Endothelial cell of hepatic sinusoid (primary cell): ENCODE measurements around the gene SEMA6B.

Source experiments
- in situ Hi-C: cut with HindIII; loops from 2 replicates; pipeline ENCODE4 v1.10.0; 2017; ENCODE audit warnings: low sequenced_read_pairs

Gene SEMA6B

DNA sequence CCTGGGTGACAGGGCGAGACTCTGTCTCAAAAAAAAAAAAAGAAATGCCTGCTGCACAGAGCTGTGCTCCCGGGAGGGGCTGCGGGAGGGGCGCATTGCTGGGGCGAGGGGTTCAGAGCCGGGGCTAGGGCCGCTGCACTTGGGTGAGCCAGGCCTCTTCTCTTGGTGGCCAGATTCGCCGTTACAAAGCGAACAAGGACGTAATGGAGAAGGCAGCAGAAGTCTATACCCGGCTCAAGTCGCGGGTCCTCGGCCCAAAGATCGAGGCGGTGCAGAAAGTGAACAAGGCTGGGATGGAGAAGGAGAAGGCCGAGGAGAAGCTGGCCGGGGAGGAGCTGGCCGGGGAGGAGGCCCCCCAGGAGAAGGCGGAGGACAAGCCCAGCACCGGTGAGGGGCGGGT, 60.2 kb downstream of the SEMA6B start:
- in situ Hi-C loops = no loop called here

DNA sequence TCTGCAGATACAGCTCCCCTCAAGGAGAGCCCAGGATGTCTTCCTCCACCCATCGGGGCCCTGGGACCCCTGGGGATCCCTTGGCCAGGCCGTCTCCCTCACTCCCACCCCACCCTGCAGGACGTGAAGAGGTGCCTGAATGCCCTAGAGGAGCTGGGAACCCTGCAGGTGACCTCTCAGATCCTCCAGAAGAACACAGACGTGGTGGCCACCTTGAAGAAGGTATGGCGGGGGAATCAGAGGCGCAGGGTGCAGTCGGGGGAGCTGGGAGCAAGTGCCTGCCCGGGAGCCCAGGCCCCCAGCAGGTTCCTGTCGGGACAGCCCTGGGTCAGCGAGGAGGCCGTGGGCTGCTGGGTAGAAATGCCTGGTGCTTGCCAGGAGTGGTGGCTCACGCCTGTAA, 60.8 kb downstream of the SEMA6B start:
- in situ Hi-C loops = no loop called here

DNA sequence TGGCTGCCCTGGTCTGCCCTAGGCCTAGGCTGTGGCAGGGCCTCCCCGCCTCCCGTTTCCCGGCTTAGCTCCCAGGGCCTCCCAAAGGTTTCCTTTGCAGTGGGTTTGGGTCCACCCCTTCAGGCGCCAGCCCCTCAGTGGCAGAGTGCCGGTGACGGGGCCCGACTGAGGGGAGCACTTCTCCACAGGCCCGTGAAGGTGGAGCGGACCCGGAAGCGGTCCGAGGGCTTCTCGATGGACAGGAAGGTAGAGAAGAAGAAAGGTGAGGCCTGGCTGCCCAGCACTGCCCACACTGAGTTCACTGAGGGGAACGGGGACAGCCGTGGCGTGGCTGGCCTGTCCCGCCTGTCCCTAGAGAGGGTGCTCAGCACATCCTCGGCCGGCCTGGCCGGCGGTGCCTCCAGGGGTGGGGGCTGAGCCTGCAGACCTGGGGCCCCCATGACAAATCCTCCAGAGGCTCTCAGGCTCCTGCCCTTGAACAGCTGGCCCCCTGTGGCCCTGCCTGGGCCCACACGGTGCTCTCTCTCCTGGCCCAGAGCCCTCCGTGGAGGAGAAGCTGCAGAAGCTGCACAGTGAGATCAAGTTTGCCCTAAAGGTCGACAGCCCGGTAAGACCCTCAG, 61.6 kb downstream of the SEMA6B start:
- in situ Hi-C loops = no loop called here

DNA sequence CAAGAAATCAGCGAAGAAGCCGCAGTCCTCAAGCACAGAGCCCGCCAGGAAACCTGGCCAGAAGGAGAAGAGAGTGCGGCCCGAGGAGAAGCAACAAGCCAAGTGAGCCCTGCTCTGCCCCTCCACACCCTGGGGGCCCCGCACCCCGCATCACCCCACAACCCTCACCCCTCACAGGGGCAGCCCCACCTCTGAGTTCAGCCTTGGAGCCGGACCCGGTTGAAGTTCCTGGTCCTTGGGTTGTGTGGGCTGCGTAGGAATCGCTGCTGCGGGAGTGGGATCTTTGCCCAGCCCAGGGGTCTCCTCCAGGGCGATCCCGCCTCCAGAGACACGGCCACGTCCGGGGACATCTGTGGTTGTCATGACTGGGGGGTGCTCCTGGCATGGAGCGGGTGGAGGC, 63.2 kb downstream of the SEMA6B start:
- in situ Hi-C loops = no loop called here

DNA sequence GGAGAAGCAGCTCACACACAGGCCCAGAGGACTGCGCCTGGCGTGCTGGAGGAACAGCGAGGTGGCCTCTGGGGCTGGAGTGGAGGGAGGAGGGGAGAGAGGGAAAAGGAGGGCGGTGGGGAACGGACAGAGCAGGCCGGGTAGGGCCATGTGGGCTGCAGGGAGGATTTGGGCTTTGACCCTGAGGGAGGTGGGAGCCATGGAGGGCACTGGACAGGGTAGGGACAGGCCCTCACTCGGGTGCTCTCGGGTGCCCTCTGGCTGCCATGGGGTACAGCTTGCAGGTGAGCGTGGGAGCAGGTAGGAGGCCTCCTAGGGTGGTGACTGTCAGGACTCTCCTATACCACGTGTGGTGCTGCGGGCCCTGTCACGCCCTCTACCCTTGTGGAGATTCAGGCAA, 64.0 kb downstream of the SEMA6B start:
- in situ Hi-C loops = no loop called here

DNA sequence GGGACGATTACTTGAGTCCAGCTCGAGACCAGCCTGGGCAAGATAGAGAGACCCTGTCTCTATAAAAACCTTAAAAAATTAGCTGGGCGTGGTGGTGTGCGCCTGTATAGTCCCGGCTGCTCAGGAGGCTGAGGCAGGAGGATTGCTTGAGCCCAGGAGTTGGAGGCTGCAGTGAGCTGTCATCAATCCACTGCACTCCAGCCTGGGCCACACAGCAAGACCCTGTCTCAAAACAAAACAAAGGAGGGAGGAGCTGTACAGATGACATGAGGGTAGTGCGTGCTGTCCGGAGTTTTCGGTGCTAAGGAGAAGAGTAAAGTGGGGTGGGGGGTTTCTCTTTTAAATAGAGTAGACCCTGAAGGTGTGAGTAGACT, 64.8 kb downstream of the SEMA6B start:
- in situ Hi-C loops = no loop called here

DNA sequence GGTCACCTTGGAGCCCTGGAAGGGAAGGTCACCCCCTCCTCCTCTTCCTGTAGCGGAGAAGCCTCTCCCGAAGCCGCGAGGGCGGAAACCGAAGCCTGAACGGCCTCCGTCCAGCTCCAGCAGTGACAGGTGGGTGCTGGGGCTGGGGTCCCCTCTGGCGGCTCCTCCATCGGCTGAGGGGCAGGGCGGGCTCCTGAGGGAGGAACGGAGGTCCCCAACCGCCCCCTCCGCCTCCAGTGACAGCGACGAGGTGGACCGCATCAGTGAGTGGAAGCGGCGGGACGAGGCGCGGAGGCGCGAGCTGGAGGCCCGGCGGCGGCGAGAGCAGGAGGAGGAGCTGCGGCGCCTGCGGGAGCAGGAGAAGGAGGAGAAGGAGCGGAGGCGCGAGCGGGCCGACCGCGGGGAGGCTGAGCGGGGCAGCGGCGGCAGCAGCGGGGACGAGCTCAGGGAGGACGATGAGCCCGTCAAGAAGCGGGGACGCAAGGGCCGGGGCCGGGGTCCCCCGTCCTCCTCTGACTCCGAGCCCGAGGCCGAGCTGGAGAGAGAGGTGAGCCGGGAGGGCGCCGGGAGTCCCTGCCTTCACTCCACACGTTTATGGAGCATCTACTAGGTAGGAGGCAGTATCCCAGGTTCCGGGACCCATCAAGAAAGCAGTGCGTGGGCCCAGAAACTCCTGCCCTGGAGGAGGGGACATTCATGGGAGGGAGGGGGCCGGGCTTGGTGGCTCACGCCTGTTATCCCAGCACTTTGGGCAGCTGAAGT, 65.4 kb downstream of the SEMA6B start:
- in situ Hi-C loops = no loop called here

DNA sequence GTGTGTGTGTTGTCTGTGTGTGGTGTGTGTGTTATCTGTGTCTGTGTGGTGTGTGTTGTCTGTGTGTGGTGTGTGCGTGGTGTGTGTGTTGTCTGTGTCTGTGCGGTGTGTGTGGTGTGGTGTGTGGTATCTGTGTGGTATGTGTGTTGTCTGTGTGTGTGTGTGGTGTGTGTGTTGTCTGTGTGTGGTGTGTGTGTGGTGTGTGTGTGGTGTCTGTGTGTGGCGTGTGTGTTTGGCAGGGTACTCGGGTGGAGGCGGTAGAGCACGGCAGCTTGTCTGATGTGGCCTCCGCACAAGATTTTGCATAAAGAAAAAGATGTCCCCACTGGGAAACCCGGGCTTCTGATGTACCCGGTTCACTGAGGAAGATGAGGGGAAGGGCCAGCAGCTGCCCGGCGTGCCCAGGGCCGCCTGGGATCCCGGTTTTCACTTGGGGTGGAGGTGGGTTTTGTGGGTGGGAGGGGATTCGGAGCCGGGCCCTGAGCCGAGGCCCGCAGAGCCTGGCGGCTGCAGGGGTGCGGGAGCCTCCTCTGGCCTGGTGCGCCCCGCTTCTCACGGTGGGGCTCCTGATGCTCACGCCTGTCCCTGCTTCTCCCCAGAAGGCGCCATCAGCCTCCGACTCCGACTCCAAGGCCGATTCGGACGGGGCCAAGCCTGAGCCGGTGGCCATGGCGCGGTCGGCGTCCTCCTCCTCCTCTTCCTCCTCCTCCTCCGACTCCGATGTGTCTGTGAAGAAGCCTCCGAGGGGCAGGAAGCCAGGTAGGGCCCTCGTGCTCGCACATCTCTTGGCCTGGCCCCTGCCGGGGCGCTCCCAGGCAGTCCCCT, 66.2 kb downstream of the SEMA6B start:
- in situ Hi-C loops = no loop called here
